HCT116 (cell line): Measurements from ENCODE around the gene ENTPD3. TPM values are rescaled to one million over a fixed set of nuclear protein-coding genes. Genes with fewer than 3 reads are reported as not detected.
A peak's percentile ranks its signal among the peaks of the same experiment; 100 is the strongest.

Experiments
- ATAC-seq: fragments of 200-7000 bp; cut with Tn5 transposase; 2 replicates; pipeline ENCODE4 v1.9.1; 2020; ENCODE audit warnings: mild to moderate bottlenecking, moderate library complexity
- BruUV-seq: library from RNA; stranded (reverse); fragments of 400-500 nt; replicated peaks from 2 replicates; lab custom pipeline; 2021; lab: Mats Ljungman, UMichigan
- CTCF ChIA-PET: fragments of 300-600 bp; sonication (Branson Sonifier 250); formaldehyde crosslinking; loops from one replicate; lab custom pipeline; 2021; ENCODE audit warnings: antibody characterized with exemption; lab: Charles Lee
- POLR2A ChIA-PET: fragments of 300-600, 350-600 bp; sonication (Branson Sonifier 250); formaldehyde crosslinking; loops from one replicate; lab custom pipeline; 2021; ENCODE audit warnings: antibody characterized with exemption; lab: Charles Lee
- RAD21 ChIA-PET, 2 experiments: fragments of 300-600 bp; sonication (Branson Sonifier 250); formaldehyde crosslinking; loops; one replicate each; lab custom pipeline; 2023; ENCODE audit warnings: low total read pairs in 2 of 2; ENCODE audit not compliant: uncharacterized antibody in 2 of 2, unreplicated experiment in 2 of 2, low non-redundant PET in 1 of 2; lab: Charles Lee
- DNase-seq: peaks from one replicate; pipeline ENCODE4 v3.0.0-alpha.2; 2010; ENCODE audit warnings: low read depth, low spot score
- H2AFZ ChIP-seq: fragments of 200-600 bp; shearing (Covaris generic), sonication (generic); 2 replicates; pipeline ENCODE4 v1.6.1; 2017; ENCODE audit warnings: low read depth, mixed run types, mixed read lengths, antibody characterized with exemption, low read length; ENCODE audit not compliant: poor library complexity, severe bottlenecking
- H3K27ac ChIP-seq: 2 replicates; pipeline ENCODE4 v1.5.1; 2012; ENCODE audit warnings: low read depth, low read length
- H3K27me3 ChIP-seq: fragments of 200-600 bp; sonication (generic); 2 replicates; pipeline ENCODE4 v1.6.1; 2016; ENCODE audit warnings: mixed run types, low read length, mixed read lengths; ENCODE audit not compliant: insufficient read depth
- H3K36me3 ChIP-seq, 2 experiments: fragments of 200-500 bp in 1 of 2; fragments of 200-600 bp in 1 of 2; sonication (Bioruptor generic) in 1 of 2; sonication (generic) in 1 of 2; 2 replicates each; pipeline versions ENCODE4 v1.5.1 to v1.6.1; 2014 to 2016; ENCODE audit warnings: low read length in 2 of 2, inconsistent platforms in 1 of 2, mixed read lengths in 1 of 2, mixed run types in 1 of 2; ENCODE audit not compliant: insufficient read depth in 2 of 2, control insufficient read depth in 1 of 2
- H3K4me1 ChIP-seq, 2 experiments: fragments of 200-600 bp in 1 of 2; sonication (generic) in 1 of 2; 2 replicates each; pipeline versions ENCODE4 v1.5.1 to v1.6.1; 2012 to 2017; ENCODE audit warnings: low read length in 2 of 2, inconsistent platforms in 1 of 2, mild to moderate bottlenecking in 1 of 2, mixed read lengths in 1 of 2, mixed run types in 1 of 2, moderate library complexity in 1 of 2; ENCODE audit not compliant: insufficient read depth in 2 of 2, control insufficient read depth in 1 of 2
- H3K4me2 ChIP-seq: fragments of 200-600 bp; sonication (generic); 2 replicates; pipeline ENCODE4 v1.6.1; 2017; ENCODE audit warnings: mixed run types, low read length, mixed read lengths
- H3K4me3 ChIP-seq, 2 experiments: fragments of 200-600 bp in 1 of 2; sonication (generic) in 1 of 2; replicated peaks in 1 of 2; 2 replicates each; pipeline ENCODE4 v1.5.1; 2011 to 2016; ENCODE audit warnings: low read length in 2 of 2, control low read depth in 1 of 2, low read depth in 1 of 2, mild to moderate bottlenecking in 1 of 2, mixed read lengths in 1 of 2, mixed run types in 1 of 2
- H3K79me2 ChIP-seq: fragments of 200-600 bp; sonication (generic); 2 replicates; pipeline ENCODE4 v1.6.1; 2017; ENCODE audit warnings: mild to moderate bottlenecking, mixed run types, low read length, moderate library complexity, mixed read lengths; ENCODE audit not compliant: insufficient read depth
- H3K9ac ChIP-seq: fragments of 200-600 bp; sonication (generic); 2 replicates; pipeline ENCODE4 v1.6.1; 2016; ENCODE audit warnings: low read length, mixed read lengths
- H3K9me2 ChIP-seq: fragments of 200-600 bp; sonication (generic), shearing (Covaris generic); 2 replicates; pipeline ENCODE4 v1.6.1; 2017; ENCODE audit warnings: mixed run types, mild to moderate bottlenecking, moderate library complexity; ENCODE audit not compliant: insufficient read depth
- H3K9me3 ChIP-seq, 2 experiments: fragments of 200-500 bp in 1 of 2; fragments of 200-600 bp in 1 of 2; sonication (Bioruptor generic) in 1 of 2; sonication (generic) in 1 of 2; 2 replicates each; pipeline ENCODE4 v1.6.1; 2014 to 2017; ENCODE audit warnings: low read length in 2 of 2, mixed read lengths in 2 of 2, inconsistent platforms in 1 of 2, low read depth in 1 of 2, mild to moderate bottlenecking in 1 of 2, mixed run types in 1 of 2, moderate library complexity in 1 of 2; ENCODE audit not compliant: control insufficient read depth in 1 of 2, insufficient read depth in 1 of 2
- H4K20me1 ChIP-seq: fragments of 200-600 bp; sonication (generic), shearing (Covaris generic); 2 replicates; pipeline ENCODE4 v1.6.1; 2017; ENCODE audit warnings: mixed run types, mild to moderate bottlenecking, moderate library complexity; ENCODE audit not compliant: insufficient read depth
- CBX3 ChIP-seq: IDR thresholded peaks from 2 replicates; pipeline ENCODE4 v1.6.1; 2012; ENCODE audit warnings: low read depth
- CEBPB ChIP-seq: IDR thresholded peaks from 2 replicates; pipeline ENCODE4 v1.6.1; 2012; ENCODE audit warnings: low read depth
- EGR1 ChIP-seq: IDR thresholded peaks from 2 replicates; pipeline ENCODE4 v1.6.1; 2012; ENCODE audit warnings: low read depth
- ELF1 ChIP-seq: IDR thresholded peaks from 2 replicates; pipeline ENCODE4 v1.6.1; 2012; ENCODE audit warnings: low read depth, borderline replicate concordance
- EZH2phosphoT487 ChIP-seq: fragments of 200-600 bp; IDR thresholded peaks from 2 replicates; pipeline ENCODE4 v1.6.1; 2018; ENCODE audit warnings: antibody characterized with exemption, borderline replicate concordance
- FOSL1 ChIP-seq: IDR thresholded peaks from 2 replicates; pipeline ENCODE4 v1.6.1; 2012; ENCODE audit warnings: low read depth
- JUND ChIP-seq: IDR thresholded peaks from 2 replicates; pipeline ENCODE4 v1.6.1; 2012
- POLR2A ChIP-seq: IDR thresholded peaks from 2 replicates; pipeline ENCODE4 v1.7.0; 2011; ENCODE audit warnings: borderline replicate concordance; ENCODE audit not compliant: insufficient read depth, insufficient read length; ENCODE audit errors: extremely low read depth
- POLR2AphosphoS5 ChIP-seq: IDR thresholded peaks from 2 replicates; pipeline ENCODE4 v1.6.1; 2011; ENCODE audit warnings: mild to moderate bottlenecking, low read depth, low read length, moderate library complexity
- RAD21 ChIP-seq: IDR thresholded peaks from 2 replicates; pipeline ENCODE4 v1.6.1; 2012; ENCODE audit warnings: low read depth, mild to moderate bottlenecking
- SIN3A ChIP-seq: IDR thresholded peaks from 2 replicates; pipeline ENCODE4 v1.6.1; 2012; ENCODE audit warnings: low read depth
- SP1 ChIP-seq: IDR thresholded peaks from 2 replicates; pipeline ENCODE4 v1.6.1; 2012; ENCODE audit warnings: low read depth
- SRF ChIP-seq: IDR thresholded peaks from 2 replicates; pipeline ENCODE4 v1.6.1; 2012; ENCODE audit warnings: low read depth
- TCF7L2 ChIP-seq: IDR thresholded peaks from 2 replicates; pipeline ENCODE4 v1.7.0; 2011; ENCODE audit warnings: borderline replicate concordance, inconsistent platforms; ENCODE audit not compliant: insufficient read depth, insufficient read length; ENCODE audit errors: extremely low read depth
- ZNF274 ChIP-seq: fragments of 200-500 bp; sonication (Bioruptor generic); IDR thresholded peaks from 2 replicates; pipeline ENCODE4 v1.6.1; 2014; ENCODE audit warnings: mild to moderate bottlenecking, low read depth, low read length, inconsistent platforms
- intact Hi-C: fragments of 100-400 bp; cut with micrococcal nuclease; formaldehyde crosslinking; loops from 2 replicates; pipeline ENCODE4 v1.10.0; 2022
- total RNA-seq: library from RNA; stranded (reverse); gene quantifications from one replicate; pipeline ENCODE4 v1.2.1, GENCODE V29; 2021; ENCODE audit not compliant: unreplicated experiment
- TF ChIP-seq, protein P1 (sequence below), 3 experiments: fragments of 200-600 bp in 1 of 3; sonication (generic) in 1 of 3; IDR thresholded peaks in 2 of 3; conservative IDR thresholded peaks in 1 of 3; 2 replicates each; pipeline ENCODE4 v1.5.1; 2012 to 2017; ENCODE audit warnings: low read depth in 2 of 3, low read length in 2 of 3, antibody characterized with exemption in 1 of 3, borderline replicate concordance in 1 of 3, control low read depth in 1 of 3, mild to moderate bottlenecking in 1 of 3, mixed read lengths in 1 of 3, mixed run types in 1 of 3, moderate library complexity in 1 of 3; ENCODE audit not compliant: insufficient read depth in 1 of 3
- TF ChIP-seq, protein P2 (sequence below): IDR thresholded peaks from 2 replicates; pipeline ENCODE4 v1.6.1; 2011; ENCODE audit warnings: mild to moderate bottlenecking, low read length, moderate library complexity; ENCODE audit not compliant: insufficient replicate concordance; ENCODE audit errors: extremely low read depth
- TF ChIP-seq, protein P3 (sequence below): IDR thresholded peaks from 2 replicates; pipeline ENCODE4 v1.6.1; 2012
- TF ChIP-seq, protein P4 (sequence below): IDR thresholded peaks from 2 replicates; pipeline ENCODE4 v1.6.1; 2012

ENTPD3 gene
- total RNA-seq, 1 experiment from 2014 or later = not detected

DNA sequence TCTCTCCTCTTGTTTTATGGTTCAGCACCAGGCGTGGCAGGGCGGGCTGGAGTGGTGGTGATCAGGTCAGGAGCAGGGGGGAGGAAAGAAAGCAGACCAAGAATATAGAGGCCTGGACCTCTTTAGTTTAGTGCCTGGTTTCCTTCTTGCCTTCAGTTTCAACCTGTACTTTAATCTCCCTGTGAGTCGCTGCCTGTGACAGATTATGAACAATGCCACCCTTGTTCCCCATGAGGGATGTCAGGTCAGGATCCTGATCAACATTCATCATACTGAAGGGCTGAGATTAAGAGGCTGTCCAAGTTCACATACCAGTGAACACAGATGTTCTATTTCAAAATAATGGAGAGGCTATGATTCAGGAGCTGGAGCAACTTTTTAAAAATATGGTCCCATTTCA lies 11.4 kb downstream of the ENTPD3 start:
- RAD21 ChIA-PET = no interaction called here
- Histone ChIP-seq H3K36me3 (no peaks in the 10 kb centered on the region), H3K4me2 (no peak overlapping the region), H3K9me2 (no peaks in the 10 kb centered on the region), H3K27ac (no peak overlapping the region), H3K27me3 (no peaks in the 10 kb centered on the region), H3K9ac (no peak overlapping the region), H2AFZ (no peak overlapping the region), H3K4me3 (no peak overlapping the region), H3K9me3 (no peaks in the 10 kb centered on the region), H3K4me1 (no peaks in the 10 kb centered on the region), H4K20me1 (no peaks in the 10 kb centered on the region), H3K79me2 (no peaks in the 10 kb centered on the region)
- DNase-seq (no peak), ATAC-seq (peak; percentile 47; the same call in 1 of the 2 replicates)
- BruUV-seq = no TSS peak
- POLR2A ChIA-PET = no interaction called here
- intact Hi-C loops = no loop called here
- no peak for TF ChIP-seq POLR2A
- no peak for TF ChIP-seq ELF1
- no peak for TF ChIP-seq CEBPB
- no peak for TF ChIP-seq JUND
- no peak for TF ChIP-seq EGR1
- TF ChIP-seq SP1 = no peak
- TF ChIP-seq EZH2phosphoT487 = no peak
- no peak for TF ChIP-seq ZNF274
- TF ChIP-seq POLR2AphosphoS5 = no peak
- no peak for TF ChIP-seq CBX3
- TF ChIP-seq SIN3A = no peak
- no peak for TF ChIP-seq RAD21
- TF ChIP-seq, protein P1, sequence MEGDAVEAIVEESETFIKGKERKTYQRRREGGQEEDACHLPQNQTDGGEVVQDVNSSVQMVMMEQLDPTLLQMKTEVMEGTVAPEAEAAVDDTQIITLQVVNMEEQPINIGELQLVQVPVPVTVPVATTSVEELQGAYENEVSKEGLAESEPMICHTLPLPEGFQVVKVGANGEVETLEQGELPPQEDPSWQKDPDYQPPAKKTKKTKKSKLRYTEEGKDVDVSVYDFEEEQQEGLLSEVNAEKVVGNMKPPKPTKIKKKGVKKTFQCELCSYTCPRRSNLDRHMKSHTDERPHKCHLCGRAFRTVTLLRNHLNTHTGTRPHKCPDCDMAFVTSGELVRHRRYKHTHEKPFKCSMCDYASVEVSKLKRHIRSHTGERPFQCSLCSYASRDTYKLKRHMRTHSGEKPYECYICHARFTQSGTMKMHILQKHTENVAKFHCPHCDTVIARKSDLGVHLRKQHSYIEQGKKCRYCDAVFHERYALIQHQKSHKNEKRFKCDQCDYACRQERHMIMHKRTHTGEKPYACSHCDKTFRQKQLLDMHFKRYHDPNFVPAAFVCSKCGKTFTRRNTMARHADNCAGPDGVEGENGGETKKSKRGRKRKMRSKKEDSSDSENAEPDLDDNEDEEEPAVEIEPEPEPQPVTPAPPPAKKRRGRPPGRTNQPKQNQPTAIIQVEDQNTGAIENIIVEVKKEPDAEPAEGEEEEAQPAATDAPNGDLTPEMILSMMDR (IDR thresholded peaks at IDR 0.05 in 2 of 3, conservative IDR thresholded peaks at IDR 0.05 in 1 of 3; ENCODE audit: borderline replicate concordance in 1 of 3, insufficient read depth in 1 of 3, low read depth in 2 of 3, low read length in 2 of 3) = no peak
- TF ChIP-seq, protein P2, sequence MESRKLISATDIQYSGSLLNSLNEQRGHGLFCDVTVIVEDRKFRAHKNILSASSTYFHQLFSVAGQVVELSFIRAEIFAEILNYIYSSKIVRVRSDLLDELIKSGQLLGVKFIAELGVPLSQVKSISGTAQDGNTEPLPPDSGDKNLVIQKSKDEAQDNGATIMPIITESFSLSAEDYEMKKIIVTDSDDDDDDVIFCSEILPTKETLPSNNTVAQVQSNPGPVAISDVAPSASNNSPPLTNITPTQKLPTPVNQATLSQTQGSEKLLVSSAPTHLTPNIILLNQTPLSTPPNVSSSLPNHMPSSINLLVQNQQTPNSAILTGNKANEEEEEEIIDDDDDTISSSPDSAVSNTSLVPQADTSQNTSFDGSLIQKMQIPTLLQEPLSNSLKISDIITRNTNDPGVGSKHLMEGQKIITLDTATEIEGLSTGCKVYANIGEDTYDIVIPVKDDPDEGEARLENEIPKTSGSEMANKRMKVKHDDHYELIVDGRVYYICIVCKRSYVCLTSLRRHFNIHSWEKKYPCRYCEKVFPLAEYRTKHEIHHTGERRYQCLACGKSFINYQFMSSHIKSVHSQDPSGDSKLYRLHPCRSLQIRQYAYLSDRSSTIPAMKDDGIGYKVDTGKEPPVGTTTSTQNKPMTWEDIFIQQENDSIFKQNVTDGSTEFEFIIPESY = no peak
- TF ChIP-seq, protein P3, sequence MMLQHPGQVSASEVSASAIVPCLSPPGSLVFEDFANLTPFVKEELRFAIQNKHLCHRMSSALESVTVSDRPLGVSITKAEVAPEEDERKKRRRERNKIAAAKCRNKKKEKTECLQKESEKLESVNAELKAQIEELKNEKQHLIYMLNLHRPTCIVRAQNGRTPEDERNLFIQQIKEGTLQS = no peak
- no peak for TF ChIP-seq SRF
- TF ChIP-seq FOSL1 = no peak
- no peak for TF ChIP-seq TCF7L2
- TF ChIP-seq, protein P4, sequence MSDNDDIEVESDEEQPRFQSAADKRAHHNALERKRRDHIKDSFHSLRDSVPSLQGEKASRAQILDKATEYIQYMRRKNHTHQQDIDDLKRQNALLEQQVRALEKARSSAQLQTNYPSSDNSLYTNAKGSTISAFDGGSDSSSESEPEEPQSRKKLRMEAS = no peak
- CTCF ChIA-PET = no interaction called here
